NCI-H2196 (cell line): Measurements from ENCODE around the gene SRL.
A peak's percentile ranks its signal among the peaks of the same experiment; 100 is the strongest.
"Not testable (repeated sequence)": the region's sequence is repeated elsewhere in the genome, so short reads cannot be mapped to it uniquely, and the experiment has no call there.

Experiments
- DNase-seq: peaks from one replicate; lab custom pipeline; 2025; ENCODE audit not compliant: unreplicated experiment; lab: John Stamatoyannopoulos, UW

The SRL gene

DNA sequence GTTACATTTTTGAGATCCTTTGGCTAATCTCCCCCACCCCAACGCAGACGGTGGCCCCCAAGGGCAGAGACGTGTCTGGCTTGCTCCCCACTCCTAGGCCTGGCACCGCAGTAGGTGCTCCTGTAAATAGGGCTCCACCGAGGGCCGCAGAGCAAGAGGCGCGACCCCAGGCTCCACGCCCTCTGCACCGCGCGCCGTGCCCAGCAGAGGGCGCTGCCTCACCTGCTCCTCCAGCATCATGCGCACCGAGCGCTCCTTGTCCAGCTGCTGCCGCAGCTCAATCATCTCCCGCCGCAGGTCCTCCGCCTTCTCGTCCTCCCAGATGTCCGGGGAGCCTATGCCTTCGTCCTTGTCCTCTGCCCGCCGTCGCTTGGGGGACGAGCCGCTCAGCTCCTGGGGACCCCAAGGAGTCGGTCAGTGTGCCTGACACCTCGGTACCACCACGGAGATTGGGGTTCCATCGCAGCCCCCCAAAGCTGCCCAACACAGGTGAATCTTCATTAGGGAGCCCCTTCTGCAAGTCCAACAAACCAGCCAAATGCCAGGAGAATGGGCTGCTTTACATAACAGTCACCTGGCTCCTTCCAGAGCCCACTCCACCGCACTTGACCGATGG, 19.8 kb upstream of the SRL start:
- DNase-seq, result peak; percentile 38

DNA sequence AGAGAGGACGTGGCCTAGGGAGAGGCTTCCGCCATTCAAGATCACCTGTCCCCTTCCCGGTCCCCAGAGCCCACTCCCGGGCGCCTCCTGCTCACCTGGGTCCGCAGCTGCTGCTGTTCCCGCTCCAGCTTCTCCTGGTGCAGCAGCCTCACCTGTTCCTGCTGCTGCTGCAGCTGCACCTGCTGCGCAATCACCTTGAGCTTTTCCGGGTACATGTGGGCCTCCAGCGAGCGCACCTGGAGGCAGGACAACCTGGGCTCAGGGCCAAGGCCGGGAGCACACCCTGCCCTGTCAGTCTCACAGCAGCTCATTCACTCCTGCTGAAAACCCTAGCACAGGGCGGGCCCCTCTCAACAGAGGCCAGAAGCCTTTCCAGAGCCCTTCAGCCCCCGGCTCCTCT, 18.5 kb upstream of the SRL start:
- peak; percentile 93 for DNase-seq

DNA sequence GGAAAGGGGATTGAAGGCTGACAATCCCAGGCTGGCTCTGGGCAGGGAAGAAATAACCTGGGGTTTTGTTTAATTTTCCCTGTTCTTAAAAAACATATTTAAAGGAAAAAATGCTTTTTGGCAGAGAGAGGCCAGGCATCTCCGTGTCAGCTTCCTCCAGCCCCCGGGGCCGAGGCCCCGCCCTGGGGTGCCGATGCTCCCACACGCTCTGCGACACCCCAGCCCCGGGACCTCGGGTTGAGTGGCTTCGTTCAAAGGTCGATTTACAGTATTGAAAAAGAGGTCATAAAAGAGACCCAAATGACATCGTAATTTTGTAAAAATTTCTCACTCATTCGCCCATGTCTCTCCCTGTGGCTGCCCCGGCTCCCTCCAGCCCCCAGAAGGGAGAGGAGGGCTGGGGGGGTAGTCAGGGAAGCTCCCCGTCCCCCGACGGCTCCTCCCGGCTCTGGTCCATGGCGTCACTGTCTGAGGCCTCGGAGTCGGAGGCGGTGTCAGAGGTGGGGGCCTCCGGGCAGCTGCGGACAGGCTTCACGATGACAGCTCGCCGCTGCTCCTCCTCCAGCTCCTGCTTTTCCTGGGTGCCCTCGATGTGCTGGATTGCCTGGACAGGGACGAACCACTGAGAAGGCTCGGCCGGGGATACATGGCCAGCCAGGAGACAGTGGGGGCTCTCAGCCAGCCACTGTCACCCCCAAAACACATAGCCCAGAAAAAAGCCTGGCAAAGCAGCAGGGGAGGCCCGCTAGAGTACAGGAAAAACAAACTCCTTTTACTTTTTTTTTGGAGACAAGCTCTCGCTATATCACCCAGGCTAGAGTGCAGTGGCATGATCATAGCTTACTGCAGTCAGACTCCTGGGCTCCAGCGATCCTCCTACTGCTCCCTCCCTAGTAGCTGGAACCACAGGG, 16.0 kb upstream of the SRL start:
- no peak for DNase-seq

DNA sequence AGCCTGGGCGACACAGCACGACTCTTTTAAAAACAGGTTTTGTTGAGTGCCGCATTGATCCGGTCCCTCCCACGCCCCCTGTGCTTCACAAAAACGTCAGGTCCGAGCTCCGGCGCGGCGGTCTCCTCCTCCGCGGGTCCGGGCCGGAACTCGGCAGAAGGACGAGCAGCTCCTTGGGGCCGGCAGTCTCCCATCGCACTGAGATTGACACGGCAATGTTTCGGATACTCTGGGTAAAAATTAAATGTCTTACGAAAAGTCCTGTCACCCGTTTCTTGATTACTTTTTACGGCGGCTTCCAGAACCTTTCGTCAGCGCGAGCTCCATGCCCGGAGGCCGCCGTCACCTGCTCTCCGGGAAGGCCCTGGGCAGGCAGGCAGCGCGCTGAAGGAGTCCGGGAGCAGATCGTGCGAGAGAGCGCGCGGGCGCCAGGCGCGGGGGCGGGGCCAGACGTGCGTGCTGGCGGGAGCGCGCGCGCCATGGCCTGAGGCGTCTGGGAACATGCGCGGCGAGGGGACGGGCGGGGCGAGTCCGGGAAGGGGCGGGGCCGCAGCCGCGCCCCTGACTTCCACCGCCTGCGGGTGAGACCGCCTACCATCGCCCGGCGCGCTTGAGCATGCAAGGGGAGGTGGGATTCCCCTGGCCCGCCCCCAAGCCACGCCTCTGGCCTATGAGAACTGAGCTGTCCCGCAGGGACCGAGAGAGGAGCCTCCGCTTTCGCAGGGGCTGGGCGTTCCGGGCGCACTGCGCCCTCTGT, 11.7 kb upstream of the SRL start:
- DNase-seq, result peak; percentile 99

DNA sequence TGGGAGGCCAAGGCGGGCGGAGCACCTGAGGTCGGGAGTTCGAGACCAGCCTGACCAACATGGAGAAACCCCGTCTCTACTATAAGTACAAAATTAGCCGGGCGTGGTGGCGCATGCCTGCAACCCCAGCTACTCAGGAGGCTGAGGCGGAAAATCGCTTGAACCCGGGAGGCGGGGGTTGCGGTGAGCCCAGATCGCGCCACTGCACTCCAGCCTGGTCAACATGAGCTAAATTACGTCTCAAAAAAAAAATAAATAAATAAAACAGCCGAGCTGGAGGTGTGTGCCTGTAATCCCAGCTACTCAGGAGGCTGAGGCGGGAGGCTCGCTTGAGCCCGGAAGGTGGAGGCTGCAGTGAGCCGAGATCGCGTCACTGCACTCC, 11.1 kb upstream of the SRL start:
- DNase-seq, result not testable (repeated sequence)

DNA sequence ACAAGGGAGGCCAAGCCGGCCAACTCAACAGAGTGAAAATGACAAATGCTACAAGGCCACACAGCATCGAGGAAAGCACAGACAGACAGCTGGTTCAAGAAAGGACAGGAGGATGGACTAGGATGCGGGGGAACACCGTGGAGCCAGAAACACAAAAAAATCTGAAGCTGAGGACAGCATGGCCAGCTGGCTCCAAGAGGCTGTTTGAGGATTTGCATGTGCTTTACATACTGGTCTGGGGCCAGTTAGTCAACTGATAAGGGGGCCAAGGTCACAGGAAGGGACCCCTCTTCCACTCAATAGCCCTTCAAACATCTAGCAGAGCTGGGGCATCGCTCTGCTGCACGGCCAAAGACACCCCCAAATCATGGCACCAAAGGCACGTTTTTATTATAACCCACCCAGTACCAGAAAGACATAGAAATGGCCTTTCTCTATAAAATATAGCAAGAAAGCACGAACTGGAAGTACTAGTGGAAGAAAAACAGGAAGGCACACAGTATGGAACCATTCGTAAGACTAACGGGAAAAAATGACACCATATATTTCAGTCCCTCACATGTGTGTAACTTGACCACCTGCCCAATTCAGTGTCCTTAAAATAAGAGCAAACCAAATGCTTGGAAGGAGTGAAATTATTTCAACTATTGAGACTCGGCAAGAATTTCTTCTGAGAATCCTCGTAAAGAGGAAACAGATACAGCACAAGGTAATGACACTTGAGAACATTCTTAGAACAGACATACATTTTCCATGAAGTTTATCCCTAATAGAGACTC, 7.8 kb upstream of the SRL start:
- DNase-seq, result no peak

DNA sequence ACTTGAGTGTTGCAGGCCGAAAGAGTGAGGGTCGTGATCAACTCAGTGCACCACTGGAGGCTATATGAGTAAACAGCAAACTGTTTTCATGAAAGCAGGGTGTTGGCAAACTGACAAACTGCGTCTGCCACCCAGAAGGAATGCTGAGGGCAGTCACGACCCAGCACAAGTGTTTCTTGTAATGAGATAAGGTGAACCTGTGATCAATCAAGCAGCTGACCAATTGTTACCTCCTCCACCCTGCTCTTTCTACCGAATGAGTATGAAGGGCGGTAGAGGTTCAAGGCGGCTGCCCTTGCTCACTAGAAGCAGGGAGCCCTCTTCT, 5.5 kb upstream of the SRL start:
- no peak for DNase-seq

DNA sequence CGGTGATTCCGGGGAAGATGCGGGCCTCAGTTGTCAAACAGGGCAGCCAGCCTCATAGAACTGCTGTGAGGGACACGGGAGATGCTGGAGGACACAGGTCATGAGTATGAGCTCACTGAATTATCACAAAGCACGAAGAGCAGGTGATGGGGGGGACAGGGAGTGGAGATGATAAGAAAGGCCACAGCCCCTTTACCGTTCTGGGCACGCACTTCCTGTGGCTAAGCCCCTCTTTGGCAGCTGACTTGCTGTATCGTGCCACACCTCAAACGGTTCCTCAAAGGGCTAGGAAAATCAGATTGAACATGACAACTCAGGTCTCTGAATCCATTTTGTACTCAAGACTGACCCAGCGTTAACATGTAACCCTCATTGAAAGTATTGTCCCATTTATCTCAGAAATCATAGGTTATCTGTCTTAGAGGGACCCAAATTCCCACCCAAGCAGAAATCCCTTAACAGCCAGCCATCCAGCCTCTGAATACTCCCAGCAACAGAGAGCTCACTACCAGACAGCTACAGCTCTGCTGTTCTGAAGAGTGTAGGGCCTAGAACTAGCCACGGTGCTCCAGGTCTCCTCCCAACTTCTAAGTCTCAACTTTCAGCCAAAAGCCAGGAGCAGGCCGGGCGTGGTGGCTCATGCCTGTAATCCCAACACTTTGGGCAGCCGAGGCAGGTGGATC, 5.0 kb upstream of the SRL start:
- no peak for DNase-seq

DNA sequence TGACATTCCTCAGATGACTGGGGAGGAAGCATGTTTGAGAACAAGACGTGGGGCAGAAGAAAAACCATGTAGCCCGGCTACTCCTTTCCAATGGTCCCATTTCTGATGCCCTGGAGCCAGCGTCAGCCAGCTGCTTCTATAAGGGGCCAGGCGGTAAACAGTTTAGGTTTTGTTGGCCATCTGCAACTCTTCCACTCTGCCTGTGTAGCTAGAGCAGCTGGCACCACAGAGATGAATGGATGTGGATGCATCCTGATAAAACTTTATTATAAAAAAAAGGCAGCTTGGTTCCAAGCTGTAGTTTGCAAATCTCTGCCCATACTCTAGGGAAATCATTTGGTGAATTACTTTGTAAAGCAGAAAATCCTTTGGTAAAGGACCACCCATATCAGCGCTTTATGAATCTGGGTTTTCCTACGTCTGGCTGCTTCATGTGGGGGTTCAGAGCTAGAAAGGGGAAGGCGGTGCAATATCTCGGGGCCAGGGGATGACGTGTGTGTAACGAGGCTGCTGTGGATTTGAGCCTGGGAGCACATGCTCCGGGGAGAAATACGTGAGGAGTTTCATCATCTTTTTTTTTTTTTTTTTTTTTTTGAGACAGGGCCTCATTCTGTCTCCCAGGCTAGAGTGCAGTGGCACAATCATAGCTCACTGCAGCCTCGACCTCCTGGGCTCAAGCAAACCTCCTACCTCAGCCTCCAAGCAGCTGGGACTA, 3.4 kb upstream of the SRL start:
- DNase-seq, result no peak

DNA sequence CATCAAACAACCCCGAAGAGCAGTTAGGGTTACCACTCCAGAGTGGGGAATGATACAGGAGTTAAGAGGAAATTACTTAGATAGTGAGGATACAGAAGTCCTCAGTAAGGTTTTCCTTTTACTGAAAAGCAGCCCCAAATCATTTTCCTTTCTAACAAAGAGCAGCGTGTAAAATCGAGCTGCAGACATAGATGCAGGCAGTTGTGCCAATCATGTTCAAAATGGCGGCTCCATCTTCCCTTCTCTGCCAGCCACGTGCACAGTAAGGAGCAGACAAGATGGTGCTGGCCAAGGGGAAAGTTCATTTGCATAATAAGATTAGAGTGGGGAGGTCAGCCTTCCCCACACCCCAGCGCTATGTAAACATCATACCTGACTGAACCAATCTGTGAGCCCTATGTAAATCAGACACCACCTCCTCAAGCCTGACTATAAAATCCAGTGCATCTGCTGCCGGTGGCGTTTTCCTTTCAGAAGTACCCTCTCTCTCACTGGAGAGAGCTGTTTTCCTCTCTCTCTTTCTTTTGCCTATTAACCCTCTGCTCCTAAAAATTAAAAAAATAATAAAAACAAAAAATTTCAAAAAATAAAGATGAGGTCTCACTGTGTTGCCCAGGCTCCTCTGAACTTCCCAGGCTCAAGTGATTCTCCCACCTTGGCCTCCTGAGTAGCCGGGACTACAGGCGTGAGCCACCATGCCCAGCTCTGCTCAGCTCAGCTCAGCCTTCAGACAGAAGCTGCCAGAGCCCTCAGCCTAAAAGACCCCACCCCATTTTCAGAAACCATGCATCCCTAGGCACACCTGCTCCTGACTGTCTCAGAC, 2.6 kb upstream of the SRL start:
- DNase-seq, result peak; percentile 86

DNA sequence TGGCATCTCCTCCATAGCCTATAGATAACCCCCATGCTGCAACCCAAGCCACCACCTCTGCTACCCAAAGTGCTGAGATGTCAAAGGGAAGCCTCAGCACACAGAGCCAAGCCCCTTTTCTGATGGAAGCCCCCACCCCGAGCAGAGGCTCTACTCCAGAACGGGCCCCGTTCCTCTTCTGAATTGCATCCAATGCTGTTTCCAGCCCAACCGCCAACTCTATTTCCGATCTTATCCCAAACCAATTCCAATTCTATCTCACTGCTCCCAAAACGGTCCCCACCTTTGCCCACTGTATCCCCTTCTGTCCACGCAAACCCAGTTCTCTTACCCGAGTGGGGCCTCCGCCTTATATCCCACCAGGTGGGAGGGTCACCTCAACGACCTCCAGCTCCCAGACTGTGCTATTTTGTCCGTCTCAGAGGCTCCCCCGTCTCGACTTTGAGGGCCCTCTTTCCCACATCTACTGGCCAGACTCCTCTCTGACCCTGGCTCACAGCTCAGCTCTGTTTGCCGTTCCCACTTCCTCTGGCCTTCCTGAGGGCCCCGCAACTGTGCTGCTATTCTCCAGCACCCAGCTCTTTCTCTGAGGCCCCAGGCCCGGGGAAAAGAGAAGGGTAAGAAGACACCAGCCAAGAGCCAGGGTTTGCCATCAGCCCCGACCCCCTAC, 487 bp downstream of the SRL start:
- no peak for DNase-seq

DNA sequence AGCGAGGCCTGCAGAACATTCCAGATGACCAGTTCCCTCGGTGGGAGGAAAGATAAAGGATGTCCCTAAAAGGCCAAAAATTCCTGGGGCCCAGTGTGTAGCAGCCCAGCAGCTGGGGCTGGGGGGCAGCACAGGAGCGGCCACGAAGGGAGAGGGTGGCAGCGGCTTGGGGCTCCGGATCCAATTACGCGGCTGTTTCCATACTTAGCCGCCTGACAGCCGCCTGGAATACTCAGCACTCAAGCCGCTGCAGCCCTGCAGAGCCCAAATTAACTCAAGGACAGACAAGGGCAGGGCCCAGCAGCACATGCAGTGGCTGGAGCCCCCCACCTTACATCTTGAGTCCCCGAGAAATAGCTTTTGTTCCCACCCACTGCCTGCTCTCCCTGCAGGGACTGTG, 1.3 kb downstream of the SRL start:
- DNase-seq, result no peak

DNA sequence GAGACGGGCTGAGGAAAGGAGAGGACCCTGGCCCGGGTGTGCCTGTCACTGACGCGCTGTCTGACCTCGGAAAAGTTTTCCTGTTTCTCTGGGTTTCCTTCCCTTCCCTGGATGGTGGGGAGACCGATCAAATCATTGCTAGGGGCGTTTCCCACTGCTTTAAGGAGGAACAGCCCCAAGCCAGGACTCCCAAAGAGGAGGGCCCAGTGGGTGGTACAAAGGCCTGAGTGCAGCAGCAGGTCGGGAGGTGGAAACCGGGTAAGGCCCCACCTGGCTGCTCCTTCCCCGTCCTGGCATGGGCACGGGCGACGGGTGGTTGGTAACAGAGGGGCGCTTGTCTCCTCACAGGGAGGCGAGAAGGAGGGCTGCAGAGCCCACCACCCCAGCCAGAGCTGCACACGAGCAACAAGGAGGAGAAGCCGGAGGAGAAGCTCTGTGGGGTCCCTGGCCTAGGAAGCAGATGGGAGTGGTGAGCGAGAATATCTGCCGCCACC, 2.2 kb downstream of the SRL start:
- DNase-seq, result no peak

DNA sequence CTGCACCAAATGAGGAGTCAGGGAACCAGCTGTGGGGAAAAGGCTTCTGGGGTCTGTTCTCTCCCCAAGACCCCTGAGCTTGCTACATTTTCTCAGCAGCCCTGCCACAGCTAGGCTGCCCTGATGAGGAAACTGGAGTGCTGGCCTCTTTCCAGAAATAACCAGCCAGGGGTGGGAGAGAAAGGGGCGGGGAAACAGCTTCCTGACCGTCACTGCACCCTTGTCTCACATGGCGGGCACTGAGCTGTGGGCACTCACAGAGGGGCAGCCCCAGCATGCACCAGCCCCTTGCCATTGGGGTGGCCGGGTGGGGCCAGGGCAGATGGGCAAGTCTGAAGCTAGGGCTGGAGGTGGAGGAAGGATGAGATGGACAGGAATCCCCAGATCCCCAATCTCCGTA, 2.9 kb downstream of the SRL start:
- no peak for DNase-seq

DNA sequence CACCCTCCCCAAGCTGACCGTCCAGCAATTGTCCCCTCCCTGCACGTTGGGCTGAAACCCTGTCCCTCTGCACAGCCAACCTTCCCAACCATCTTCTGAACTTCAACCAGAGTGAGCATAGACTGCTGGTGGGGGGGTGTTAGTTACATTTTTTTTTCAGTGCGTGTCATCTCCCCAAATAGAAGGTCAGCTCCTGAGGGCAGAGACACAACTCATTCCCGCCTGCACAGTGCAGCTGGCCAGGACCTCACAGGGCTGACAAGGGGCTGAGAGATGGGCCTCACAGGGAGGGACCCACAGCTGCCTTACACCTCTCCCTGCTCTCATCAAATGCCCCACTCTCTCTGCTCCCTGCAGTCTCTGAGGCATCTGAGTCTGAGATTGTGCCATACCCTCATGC, 8.4 kb downstream of the SRL start:
- DNase-seq, result no peak

DNA sequence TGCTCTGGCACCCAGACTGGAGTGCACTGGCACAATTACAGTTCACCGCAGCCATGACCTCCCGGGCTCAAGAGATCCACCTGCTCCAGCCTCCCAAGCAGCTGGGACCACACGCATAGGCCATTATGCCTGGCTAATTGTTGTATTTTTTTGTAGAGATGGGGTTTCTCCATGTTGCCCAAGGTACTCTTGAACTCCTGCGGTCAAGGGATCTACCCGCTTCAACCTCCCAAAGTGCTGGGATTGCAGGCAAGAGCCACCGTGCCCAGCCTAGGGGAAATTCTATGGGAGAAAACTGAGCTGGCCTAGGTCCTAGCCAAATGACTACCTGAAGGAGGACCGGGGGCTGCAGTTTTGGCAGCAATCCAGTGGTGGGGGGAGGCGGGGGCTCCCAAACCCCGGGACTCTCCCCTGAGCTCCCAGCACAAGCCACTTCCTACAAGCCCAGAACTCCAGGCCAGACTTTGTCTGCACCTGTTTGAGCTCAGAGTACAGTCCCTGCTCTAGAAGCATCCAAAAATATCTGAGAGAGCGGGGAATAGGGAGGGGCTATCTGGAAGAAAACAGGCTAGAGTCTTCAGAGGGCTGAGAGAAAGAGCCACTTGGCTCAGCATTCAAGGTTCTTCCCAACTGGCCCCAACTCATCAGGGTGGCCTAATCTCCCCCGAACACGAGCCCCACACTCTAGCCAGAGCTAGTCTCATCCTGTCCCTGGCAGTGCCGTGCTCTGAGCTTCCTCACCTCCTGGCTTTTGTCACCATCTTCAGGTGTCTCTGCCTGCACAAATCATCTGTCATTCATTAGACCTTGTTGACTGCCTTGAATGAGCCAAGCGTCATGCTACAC, 9.1 kb downstream of the SRL start:
- no peak for DNase-seq

DNA sequence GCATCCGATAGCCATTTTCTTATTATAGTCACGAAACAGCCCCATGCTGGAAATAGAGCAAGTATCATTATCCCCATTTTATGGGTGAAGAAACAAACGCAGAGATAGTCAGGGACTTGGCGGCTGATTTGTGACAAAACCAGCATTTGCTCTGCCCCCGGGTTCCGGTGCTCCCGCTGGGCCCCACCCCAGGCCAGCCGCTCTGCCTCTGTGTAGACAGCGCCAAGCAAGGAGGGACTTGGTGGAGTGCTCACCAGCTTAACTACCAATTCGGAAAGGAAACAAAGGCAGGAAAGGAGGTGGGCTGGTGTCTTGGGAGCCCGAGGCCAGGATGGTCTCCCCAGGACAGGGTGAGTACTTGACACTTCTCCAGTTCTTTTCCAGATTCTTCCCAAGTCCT, 10.0 kb downstream of the SRL start:
- DNase-seq, result no peak

DNA sequence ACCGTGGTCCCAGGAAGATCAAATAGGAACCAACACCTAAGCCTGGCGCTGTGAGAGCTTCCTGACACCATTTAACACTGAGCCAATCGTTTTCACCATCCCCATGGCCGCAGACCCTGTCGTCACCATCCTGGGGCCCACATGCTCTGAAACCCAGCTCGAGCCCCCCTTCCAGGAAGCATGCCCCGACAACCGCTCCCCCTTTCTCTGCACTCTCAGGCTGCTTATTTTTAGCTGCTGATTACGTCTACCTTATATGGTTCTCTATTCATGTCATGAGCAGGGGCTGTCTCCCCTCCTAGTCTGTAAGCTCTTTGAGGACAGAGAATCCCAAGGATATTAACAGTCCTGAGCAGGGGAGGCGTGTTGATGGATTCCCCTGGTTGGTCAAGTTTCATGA, 10.5 kb downstream of the SRL start:
- no peak for DNase-seq
